H1 (cell line): ENCODE results near the gene ADCY1.

Experiments used
- EP300 ChIP-seq, 2 experiments: IDR thresholded peaks; 1 replicate in 1 of 2; 2 replicates in 1 of 2; pipeline ENCODE4 v1.6.1; 2011 to 2012; ENCODE audit warnings: low read depth in 2 of 2, low read length in 2 of 2, mild to moderate bottlenecking in 2 of 2, borderline replicate concordance in 1 of 2, inconsistent platforms in 1 of 2, moderate library complexity in 1 of 2
- KDM5A ChIP-seq: fragments of 200-600 bp; IDR thresholded peaks from 2 replicates; pipeline ENCODE4 v1.7.1; 2012; ENCODE audit warnings: mild to moderate bottlenecking, low read length, inconsistent platforms, mixed read lengths
- MAX ChIP-seq: IDR thresholded peaks from 2 replicates; pipeline ENCODE4 v1.6.1; 2012; ENCODE audit warnings: inconsistent platforms
- RNF2 ChIP-seq: fragments of 200-900, 300-1000 bp; sonication (generic); IDR thresholded peaks from 2 replicates; pipeline ENCODE4 v1.7.1; 2016; ENCODE audit warnings: borderline replicate concordance, low read depth, mild to moderate bottlenecking, antibody characterized with exemption, low read length; ENCODE audit not compliant: poor library complexity, severe bottlenecking; ENCODE audit errors: missing control alignments
- TBP ChIP-seq: IDR thresholded peaks from 2 replicates; pipeline ENCODE4 v1.6.1; 2011; ENCODE audit warnings: low read depth, low read length, improper control_type of control experiment
- TF ChIP-seq, protein P1 (sequence below), 3 experiments: IDR thresholded peaks; 1 replicate in 2 of 3; 2 replicates in 1 of 3; pipeline versions ENCODE4 v1.5.1 to v1.6.1; 2011; ENCODE audit warnings: low read length in 3 of 3, mild to moderate bottlenecking in 3 of 3, inconsistent platforms in 2 of 3, low read depth in 1 of 3, moderate library complexity in 1 of 3; ENCODE audit not compliant: insufficient read depth in 1 of 3; ENCODE audit errors: control extremely low read depth in 1 of 3

DNA sequence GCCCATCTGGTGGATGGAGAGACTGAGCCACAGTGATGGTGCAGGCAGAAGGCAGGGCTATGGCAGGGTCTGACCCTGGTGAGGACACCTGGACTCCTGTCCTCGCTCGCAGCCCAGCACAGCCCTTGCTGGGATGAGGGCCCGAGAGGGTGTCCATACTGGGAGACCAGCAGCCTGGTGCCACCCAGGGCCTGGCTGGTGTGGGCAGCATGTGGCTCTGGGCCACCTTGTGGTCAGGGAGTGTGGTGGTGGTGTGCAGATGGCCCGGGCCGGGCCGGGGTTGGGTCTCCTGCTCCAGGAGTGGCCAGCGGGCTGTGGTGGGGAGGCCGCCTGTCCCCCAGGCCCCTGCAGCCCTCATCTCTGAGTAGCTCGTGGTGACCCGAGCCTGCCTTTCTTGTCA is 14.9 kb downstream of the ADCY1 start:
- TF ChIP-seq MAX (no peak), RNF2 (no peak), EP300 (IDR thresholded peaks at IDR 0.05; ENCODE audit: borderline replicate concordance in 1 of 2, low read depth in 2 of 2, low read length in 2 of 2) (no peak), KDM5A (no peak), TBP (no peak)
- TF ChIP-seq, protein P1, sequence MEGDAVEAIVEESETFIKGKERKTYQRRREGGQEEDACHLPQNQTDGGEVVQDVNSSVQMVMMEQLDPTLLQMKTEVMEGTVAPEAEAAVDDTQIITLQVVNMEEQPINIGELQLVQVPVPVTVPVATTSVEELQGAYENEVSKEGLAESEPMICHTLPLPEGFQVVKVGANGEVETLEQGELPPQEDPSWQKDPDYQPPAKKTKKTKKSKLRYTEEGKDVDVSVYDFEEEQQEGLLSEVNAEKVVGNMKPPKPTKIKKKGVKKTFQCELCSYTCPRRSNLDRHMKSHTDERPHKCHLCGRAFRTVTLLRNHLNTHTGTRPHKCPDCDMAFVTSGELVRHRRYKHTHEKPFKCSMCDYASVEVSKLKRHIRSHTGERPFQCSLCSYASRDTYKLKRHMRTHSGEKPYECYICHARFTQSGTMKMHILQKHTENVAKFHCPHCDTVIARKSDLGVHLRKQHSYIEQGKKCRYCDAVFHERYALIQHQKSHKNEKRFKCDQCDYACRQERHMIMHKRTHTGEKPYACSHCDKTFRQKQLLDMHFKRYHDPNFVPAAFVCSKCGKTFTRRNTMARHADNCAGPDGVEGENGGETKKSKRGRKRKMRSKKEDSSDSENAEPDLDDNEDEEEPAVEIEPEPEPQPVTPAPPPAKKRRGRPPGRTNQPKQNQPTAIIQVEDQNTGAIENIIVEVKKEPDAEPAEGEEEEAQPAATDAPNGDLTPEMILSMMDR (IDR thresholded peaks at IDR 0.05; ENCODE audit: control extremely low read depth in 1 of 3, insufficient read depth in 1 of 3, low read depth in 1 of 3, low read length in 3 of 3): peak; percentile 27 to 43 (median 36); a peak in 3 of 4 replicates
